Activated CD4-positive, alpha-beta T cell treated with anti-CD3 and anti-CD28 coated beads, Interleukin-2, amount 50 U/mL, for 1 hour (primary cell): ENCODE results near the gene MBOAT2.

Source experiments
- DNase-seq: peaks from one replicate; pipeline ENCODE4 v3.0.0-alpha.2; 2020

MBOAT2 gene

DNA sequence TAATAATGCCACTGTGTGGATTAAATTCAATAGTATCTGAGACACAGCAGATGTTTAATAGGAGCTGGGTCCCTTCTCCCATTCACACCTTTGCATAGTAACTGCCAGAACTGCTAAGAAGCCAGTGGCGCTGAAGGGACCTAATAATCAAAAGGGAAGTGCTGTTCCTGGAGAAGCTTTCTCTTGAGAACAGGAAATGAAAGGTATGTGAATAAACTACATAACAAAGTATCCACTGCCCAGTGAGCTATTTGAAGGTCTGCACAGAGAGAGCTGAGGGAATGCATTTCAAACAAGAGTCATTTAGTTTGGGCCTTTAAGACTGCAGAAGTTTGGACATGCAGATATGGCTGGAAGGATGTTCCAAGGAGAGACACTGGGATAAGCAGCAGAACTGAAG, 110.0 kb downstream of the MBOAT2 start:
- no peak for DNase-seq

GRCh38 chr2:8892111-8892510, 111.4 kb downstream of the MBOAT2 start:
- DNase-seq, result no peak

GRCh38 chr2:8889978-8890377, 113.5 kb downstream of the MBOAT2 start:
- no peak for DNase-seq

DNA sequence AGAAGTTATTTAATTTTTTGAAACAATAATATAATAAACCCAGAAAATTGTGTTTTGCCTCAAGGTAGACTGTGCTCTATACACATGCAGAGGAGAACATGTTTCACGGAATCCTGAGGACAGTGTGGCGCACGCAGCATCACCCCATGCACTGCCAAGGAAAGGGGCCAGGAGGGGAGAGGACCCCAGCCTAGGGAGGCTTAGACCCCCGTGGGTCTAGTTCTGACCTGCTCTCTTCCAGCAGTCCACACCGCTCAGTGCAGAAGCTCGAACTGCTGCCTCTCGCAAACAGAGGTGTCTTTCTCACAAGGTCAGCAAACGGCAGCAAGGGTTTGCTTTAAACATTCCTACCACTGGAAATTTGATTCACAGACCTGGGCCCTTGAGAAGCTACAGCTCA, 114.5 kb downstream of the MBOAT2 start:
- DNase-seq, result no peak

- no peak for DNase-seq
Observed at GRCh38 chr2:8886876-8887275, 116.6 kb downstream of the MBOAT2 start.

DNA sequence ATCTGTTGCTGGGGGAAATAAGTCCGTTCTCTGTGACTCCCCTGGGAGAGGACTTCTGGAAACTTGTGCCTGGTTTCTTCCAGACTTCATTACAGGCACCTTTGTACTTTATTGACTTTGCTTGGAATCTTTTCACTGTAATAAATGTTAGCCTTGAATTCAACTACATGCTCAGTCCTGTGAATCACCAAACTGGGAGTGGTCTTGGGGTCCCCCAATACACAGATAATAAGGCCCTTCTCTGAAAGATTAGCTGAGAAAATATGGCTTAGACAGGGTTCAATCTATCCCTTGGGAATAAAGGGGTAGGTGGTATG, 117.3 kb downstream of the MBOAT2 start:
- no peak for DNase-seq

GRCh38 chr2:8885449-8886201, 117.9 kb downstream of the MBOAT2 start:
- DNase-seq, result no peak

DNA sequence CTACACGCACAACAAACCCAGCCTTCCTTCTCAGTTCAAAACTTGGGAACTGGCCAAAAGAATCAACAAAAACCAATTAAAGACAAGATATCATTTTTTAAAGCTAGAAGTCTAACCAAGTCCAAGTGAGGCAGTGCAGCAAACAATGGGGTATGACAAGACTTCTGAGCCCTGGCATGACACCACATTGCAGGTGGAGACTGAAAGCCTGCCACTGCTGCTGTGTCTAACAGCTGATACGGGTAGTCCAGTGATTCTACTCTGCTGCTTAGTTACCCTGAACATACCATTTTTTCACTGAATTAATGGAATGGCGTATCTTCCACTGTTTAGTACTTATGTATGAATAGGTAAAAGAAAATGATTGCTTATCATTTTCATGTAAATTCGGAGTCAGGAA, 118.7 kb downstream of the MBOAT2 start:
- no peak for DNase-seq

GRCh38 chr2:8882094-8882493, 121.4 kb downstream of the MBOAT2 start:
- no peak for DNase-seq

- no peak for DNase-seq
Observed at GRCh38 chr2:8877894-8878293, 125.6 kb downstream of the MBOAT2 start.

GRCh38 chr2:8877332-8877731, 126.2 kb downstream of the MBOAT2 start:
- no peak for DNase-seq

DNA sequence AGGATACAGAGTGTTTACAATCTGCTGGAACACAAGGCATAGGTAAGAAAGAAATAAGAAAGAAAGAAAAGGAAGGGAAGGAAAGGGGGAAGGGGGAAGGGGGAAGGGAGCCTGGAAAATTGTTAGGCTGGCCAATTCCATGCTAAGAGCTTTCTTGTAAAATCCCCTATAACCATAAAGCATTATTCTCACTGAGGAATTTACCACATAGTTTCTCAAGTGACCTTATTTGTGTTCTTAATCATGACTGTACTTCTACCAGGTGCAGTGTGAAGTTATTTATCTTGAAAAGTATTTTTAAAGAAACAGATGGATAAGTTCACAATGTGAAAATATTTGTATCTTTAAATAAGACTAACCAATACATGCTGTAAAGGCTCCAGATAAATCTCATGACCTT, 126.9 kb downstream of the MBOAT2 start:
- no peak for DNase-seq

- no peak for DNase-seq
Observed at GRCh38 chr2:8872821-8873432, 130.6 kb downstream of the MBOAT2 start.

GRCh38 chr2:8870441-8870840, 133.0 kb downstream of the MBOAT2 start:
- DNase-seq, result no peak

GRCh38 chr2:8867363-8867762, 136.1 kb downstream of the MBOAT2 start:
- no peak for DNase-seq

DNA sequence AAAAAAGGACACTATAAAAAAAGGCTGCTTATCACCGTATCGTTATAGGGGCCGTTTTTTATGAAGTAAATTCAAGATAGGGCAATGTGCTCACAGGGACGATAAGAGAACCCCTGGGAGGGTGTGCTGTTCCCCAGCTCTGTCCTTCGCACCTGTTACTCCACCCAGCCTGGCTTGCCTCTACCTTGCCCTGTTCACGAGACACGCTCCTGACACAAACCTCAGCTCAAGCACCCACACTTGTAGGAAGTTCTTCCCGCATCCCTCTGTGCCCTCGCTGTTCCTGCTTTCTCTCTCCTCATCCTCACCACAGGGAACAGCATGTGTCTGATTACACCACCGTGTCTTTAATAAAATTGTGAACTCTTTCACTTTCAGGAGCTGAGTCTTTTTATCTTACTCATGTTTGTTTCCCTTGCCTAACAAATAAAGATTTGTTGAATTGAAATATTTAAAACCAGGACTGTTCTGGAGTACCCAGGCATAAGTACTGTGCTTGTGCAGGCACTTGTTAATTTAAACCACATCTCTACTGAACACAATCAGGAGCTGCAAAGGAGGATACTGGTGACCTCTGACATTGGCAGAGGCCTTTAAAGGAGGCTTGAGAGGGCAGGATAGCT, 140.0 kb downstream of the MBOAT2 start:
- DNase-seq, result no peak

GRCh38 chr2:8862230-8862629, 141.3 kb downstream of the MBOAT2 start:
- DNase-seq, result no peak

- DNase-seq, result no peak
Observed at GRCh38 chr2:8861797-8862196, 141.7 kb downstream of the MBOAT2 start.

DNA sequence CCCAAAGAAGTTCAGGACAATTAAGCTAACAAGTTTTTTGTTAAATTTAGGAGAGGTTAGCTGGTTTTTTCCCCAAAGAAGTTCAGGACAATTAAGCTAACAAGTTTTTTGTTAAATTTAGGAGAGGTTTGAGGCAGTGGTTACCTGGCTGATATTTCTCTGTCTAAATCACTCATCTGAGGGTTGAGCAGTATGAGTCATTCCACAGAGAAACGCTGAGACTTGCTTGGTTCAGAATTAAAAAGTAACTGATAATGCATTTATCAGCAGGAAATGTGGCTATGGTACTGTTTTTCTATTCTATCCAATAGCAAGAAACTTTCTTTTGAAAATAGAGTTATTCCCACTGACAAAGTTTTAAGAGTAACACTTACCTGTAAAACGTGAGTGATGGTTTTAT, 143.2 kb downstream of the MBOAT2 start:
- DNase-seq, result no peak

DNA sequence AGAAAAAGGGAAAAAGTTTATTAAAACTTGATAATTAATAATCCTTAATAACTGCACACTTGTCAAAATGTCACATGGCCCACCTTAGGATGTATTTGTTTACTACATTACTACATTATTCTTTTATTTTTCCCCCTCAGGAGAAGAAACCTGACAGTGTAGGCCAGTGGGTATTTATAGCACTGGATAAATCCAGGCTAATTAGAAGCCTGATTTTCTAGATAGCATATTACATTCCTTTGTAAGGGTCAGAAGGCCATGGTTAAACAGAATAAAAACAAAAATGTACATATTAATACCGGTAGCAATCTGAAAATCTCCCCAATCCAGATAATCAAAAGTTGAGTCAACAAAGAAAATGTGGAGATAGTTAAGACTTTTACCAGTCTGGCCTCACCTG, 144.6 kb downstream of the MBOAT2 start:
- no peak for DNase-seq

DNA sequence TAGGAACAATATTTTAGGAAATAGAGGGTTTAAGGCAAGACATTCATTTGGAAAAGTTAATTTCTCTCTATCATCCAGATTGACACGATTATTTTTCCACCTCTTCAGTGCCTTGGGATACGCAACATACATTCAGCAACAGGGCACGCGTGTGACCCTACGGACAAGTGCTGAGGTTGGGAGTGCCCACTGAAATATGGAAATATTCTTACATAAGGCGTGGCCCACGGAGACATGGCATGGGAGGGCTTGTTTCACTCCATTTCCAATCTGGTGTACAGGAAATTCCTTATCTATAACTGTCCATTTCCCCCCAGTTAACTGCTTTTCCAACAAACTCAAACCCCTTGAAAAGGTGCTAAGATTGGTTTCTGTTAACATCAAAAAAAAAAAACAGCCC, 145.2 kb downstream of the MBOAT2 start:
- no peak for DNase-seq

DNA sequence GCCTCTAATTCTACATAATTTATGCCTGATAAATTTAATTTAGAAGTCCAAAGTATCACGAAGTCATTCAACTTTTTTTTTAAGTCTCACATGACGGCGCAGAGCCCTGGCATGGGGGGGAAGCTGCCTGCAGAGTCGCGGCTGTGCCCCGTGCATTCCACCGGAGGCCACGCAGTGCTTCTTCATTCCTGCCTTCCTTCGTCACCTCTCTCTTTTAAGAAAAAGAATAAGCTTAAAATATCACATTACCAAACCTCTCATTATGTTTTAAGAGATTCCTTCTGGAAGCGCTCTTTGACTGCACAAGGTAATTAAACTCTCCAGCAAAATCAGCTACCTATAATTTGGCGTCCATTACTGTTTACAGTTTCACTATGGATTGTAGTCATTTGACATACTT, 145.8 kb downstream of the MBOAT2 start:
- DNase-seq, result no peak

GRCh38 chr2:8856176-8856575, 147.3 kb downstream of the MBOAT2 start:
- DNase-seq, result no peak

- no peak for DNase-seq
Observed at GRCh38 chr2:8855010-8855409, 148.5 kb downstream of the MBOAT2 start.

- DNase-seq, result no peak
Observed at GRCh38 chr2:8853426-8853825, 150.1 kb downstream of the MBOAT2 start.
